ENCODE data around the gene BTBD10.

DNA sequence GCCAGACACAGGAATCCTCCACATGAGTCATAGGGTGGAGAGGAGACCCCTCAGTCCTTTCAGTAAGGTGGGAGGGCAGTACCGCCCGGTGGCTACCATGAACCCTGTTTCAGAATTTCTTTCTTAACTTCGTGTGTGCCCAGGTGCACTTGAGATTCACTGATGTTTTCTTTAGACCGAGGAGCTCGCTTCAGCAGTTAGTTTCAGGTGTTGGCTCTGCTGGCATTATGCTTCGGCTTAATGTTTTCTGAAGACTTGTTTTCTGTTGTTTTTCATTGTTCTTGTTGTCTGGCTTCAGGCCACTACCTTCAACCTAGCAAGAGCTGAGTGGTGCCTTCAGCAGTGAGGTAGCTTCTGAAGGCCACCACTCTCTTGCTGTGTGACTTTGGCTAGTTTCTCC, 114.0 kb downstream of the BTBD10 start:
- TF ChIP-seq, protein P1, sequence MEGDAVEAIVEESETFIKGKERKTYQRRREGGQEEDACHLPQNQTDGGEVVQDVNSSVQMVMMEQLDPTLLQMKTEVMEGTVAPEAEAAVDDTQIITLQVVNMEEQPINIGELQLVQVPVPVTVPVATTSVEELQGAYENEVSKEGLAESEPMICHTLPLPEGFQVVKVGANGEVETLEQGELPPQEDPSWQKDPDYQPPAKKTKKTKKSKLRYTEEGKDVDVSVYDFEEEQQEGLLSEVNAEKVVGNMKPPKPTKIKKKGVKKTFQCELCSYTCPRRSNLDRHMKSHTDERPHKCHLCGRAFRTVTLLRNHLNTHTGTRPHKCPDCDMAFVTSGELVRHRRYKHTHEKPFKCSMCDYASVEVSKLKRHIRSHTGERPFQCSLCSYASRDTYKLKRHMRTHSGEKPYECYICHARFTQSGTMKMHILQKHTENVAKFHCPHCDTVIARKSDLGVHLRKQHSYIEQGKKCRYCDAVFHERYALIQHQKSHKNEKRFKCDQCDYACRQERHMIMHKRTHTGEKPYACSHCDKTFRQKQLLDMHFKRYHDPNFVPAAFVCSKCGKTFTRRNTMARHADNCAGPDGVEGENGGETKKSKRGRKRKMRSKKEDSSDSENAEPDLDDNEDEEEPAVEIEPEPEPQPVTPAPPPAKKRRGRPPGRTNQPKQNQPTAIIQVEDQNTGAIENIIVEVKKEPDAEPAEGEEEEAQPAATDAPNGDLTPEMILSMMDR (IDR thresholded peaks at IDR 0.05) = no peak
- TF ChIP-seq, protein P2, sequence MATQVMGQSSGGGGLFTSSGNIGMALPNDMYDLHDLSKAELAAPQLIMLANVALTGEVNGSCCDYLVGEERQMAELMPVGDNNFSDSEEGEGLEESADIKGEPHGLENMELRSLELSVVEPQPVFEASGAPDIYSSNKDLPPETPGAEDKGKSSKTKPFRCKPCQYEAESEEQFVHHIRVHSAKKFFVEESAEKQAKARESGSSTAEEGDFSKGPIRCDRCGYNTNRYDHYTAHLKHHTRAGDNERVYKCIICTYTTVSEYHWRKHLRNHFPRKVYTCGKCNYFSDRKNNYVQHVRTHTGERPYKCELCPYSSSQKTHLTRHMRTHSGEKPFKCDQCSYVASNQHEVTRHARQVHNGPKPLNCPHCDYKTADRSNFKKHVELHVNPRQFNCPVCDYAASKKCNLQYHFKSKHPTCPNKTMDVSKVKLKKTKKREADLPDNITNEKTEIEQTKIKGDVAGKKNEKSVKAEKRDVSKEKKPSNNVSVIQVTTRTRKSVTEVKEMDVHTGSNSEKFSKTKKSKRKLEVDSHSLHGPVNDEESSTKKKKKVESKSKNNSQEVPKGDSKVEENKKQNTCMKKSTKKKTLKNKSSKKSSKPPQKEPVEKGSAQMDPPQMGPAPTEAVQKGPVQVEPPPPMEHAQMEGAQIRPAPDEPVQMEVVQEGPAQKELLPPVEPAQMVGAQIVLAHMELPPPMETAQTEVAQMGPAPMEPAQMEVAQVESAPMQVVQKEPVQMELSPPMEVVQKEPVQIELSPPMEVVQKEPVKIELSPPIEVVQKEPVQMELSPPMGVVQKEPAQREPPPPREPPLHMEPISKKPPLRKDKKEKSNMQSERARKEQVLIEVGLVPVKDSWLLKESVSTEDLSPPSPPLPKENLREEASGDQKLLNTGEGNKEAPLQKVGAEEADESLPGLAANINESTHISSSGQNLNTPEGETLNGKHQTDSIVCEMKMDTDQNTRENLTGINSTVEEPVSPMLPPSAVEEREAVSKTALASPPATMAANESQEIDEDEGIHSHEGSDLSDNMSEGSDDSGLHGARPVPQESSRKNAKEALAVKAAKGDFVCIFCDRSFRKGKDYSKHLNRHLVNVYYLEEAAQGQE (IDR thresholded peaks at IDR 0.05; ENCODE audit: insufficient read depth in 1 of 2, low read depth in 2 of 2, low read length in 1 of 2) = no peak
- TF ChIP-seq SIN3A (IDR thresholded peaks at IDR 0.05; ENCODE audit: borderline replicate concordance, insufficient read depth, low read depth, low read length) = no peak
- no peak for TF ChIP-seq POLR2AphosphoS5 (IDR thresholded peaks at IDR 0.05; ENCODE audit: low read depth, low read length)

All from Panc1 (cell line).